SU-DHL-6 (cell line): ENCODE results near the gene KLHL22.

Experiments
- H2AFZ ChIP-seq: fragments of 200-600 bp; sonication (generic); 2 replicates; pipeline ENCODE4 v1.6.1; 2014; ENCODE audit warnings: low read depth, mild to moderate bottlenecking, moderate library complexity, mixed read lengths, antibody characterized with exemption, low read length; ENCODE audit not compliant: severe bottlenecking
- H3F3A ChIP-seq: fragments of 200-600 bp; shearing (Covaris generic); 2 replicates; pipeline ENCODE4 v1.6.0; 2016; ENCODE audit warnings: antibody characterized with exemption, mild to moderate bottlenecking; ENCODE audit not compliant: insufficient read depth
- H3K27ac ChIP-seq: fragments of 200-600 bp; sonication (generic); 2 replicates; pipeline ENCODE4 v1.5.1; 2016; ENCODE audit warnings: low read depth, mild to moderate bottlenecking, low read length, moderate library complexity, mixed read lengths
- H3K27me3 ChIP-seq: fragments of 200-600 bp; sonication (generic), shearing (Covaris generic); 2 replicates; pipeline ENCODE4 v1.6.0; 2014; ENCODE audit warnings: mild to moderate bottlenecking, low read length
- H3K36me3 ChIP-seq: fragments of 200-600 bp; sonication (generic); 2 replicates; pipeline ENCODE4 v1.6.1; 2014; ENCODE audit warnings: mild to moderate bottlenecking, low read length, mixed read lengths
- H3K4me2 ChIP-seq: fragments of 300-600, 200-600 bp; shearing (Covaris generic), sonication (generic); 2 replicates; pipeline ENCODE4 v1.6.0; 2014; ENCODE audit warnings: low read length, low read depth, mild to moderate bottlenecking; ENCODE audit not compliant: poor library complexity, severe bottlenecking
- H3K4me3 ChIP-seq: fragments of 200-600 bp; sonication (generic); 2 replicates; pipeline ENCODE4 v1.5.1; 2014; ENCODE audit warnings: antibody characterized with exemption, low read length, mild to moderate bottlenecking, mixed read lengths; ENCODE audit not compliant: insufficient read depth, poor library complexity, severe bottlenecking
- H3K79me2 ChIP-seq: fragments of 200-600 bp; sonication (generic); 2 replicates; pipeline ENCODE4 v1.6.1; 2014; ENCODE audit warnings: mild to moderate bottlenecking, low read length, moderate library complexity; ENCODE audit not compliant: insufficient read depth
- H3K9ac ChIP-seq: fragments of 200-600 bp; sonication (generic); 2 replicates; pipeline ENCODE4 v1.7.0; 2014; ENCODE audit warnings: mild to moderate bottlenecking, low read length
- H3K9me2 ChIP-seq: fragments of 200-600 bp; sonication (generic); replicated peaks from 2 replicates; pipeline ENCODE4 v1.6.1; 2014; ENCODE audit warnings: low read length; ENCODE audit not compliant: insufficient read depth
- H3K9me3 ChIP-seq: fragments of 200-600 bp; sonication (generic); 2 replicates; pipeline ENCODE4 v1.6.1; 2014; ENCODE audit warnings: low read length, mixed read lengths; ENCODE audit not compliant: insufficient read depth
- H4K20me1 ChIP-seq: fragments of 200-600 bp; sonication (generic); 2 replicates; pipeline ENCODE4 v1.6.1; 2014; ENCODE audit warnings: low read depth, mild to moderate bottlenecking, antibody characterized with exemption, low read length, moderate library complexity, mixed read lengths
- EZH2phosphoT487 ChIP-seq: fragments of 200-600 bp; sonication (generic), shearing (Covaris generic); conservative IDR thresholded peaks from 2 replicates; pipeline ENCODE4 v1.6.1; 2018; ENCODE audit warnings: mild to moderate bottlenecking, antibody characterized with exemption, low read length, moderate library complexity, mixed read lengths
- TF ChIP-seq, protein P1 (sequence below): fragments of 200-600 bp; sonication (generic); IDR thresholded peaks from one replicate; pipeline ENCODE4 v1.5.1; 2017; ENCODE audit warnings: antibody characterized with exemption, mild to moderate bottlenecking, low read length, moderate library complexity; ENCODE audit not compliant: insufficient read depth, poor library complexity, severe bottlenecking

KLHL22 gene

DNA sequence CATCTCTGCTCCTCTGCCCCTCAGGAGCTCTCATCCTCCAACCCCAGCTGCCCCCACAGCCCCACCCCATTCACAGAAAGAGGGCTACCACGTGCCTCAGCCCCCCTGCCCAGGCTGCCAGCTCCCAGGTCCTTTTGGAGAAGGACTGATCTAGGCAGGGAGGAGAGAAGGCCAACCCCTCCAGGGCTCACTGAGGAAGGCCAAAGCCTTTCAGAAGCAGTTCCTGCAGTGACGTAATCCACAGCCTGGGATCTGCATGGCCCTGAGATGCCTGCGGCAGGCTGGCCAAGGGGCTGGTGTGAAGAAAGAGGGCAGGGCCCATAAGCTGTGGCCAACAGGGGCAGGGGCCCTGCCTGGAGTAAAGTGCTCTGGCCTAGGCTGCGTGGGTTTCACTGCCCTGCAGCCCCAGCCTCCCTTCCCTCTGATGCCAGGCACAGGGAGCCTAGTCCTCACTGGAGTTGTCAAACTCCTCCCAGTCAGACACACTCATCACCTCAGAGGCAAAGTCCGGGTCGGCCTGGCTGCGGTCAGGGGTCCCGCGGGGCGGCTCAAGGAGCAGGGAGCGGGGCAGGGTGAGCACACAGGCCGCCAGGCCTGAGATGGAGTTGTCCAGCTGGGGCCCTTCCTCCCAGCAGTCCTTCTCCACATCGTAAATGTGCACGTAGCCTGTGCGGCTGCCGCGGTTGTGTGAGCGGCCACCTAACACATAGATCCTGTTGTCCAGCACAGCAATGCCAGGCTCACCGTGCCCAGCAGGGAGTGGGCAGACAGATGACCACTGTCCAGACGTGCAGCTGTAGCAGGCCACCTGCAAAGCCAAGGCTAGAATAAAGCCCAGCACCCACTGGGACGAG is 53.7 kb downstream of the KLHL22 start:
- Histone ChIP-seq H3K4me3 (no peak overlapping the region), H3K27me3 (no peaks in the 10 kb centered on the region), H3K9me2 (no peaks in the 10 kb centered on the region), H2AFZ (no peak overlapping the region), H3F3A (no peaks in the 10 kb centered on the region), H3K9me3 (no peaks in the 10 kb centered on the region), H3K4me2 (no peak overlapping the region), H4K20me1 (no peaks in the 10 kb centered on the region), H3K36me3 (no peaks in the 10 kb centered on the region), H3K79me2 (no peaks in the 10 kb centered on the region), H3K9ac (no peak overlapping the region), H3K27ac (no peak overlapping the region)
- no peak for TF ChIP-seq EZH2phosphoT487
- TF ChIP-seq, protein P1, sequence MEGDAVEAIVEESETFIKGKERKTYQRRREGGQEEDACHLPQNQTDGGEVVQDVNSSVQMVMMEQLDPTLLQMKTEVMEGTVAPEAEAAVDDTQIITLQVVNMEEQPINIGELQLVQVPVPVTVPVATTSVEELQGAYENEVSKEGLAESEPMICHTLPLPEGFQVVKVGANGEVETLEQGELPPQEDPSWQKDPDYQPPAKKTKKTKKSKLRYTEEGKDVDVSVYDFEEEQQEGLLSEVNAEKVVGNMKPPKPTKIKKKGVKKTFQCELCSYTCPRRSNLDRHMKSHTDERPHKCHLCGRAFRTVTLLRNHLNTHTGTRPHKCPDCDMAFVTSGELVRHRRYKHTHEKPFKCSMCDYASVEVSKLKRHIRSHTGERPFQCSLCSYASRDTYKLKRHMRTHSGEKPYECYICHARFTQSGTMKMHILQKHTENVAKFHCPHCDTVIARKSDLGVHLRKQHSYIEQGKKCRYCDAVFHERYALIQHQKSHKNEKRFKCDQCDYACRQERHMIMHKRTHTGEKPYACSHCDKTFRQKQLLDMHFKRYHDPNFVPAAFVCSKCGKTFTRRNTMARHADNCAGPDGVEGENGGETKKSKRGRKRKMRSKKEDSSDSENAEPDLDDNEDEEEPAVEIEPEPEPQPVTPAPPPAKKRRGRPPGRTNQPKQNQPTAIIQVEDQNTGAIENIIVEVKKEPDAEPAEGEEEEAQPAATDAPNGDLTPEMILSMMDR = no peak

DNA sequence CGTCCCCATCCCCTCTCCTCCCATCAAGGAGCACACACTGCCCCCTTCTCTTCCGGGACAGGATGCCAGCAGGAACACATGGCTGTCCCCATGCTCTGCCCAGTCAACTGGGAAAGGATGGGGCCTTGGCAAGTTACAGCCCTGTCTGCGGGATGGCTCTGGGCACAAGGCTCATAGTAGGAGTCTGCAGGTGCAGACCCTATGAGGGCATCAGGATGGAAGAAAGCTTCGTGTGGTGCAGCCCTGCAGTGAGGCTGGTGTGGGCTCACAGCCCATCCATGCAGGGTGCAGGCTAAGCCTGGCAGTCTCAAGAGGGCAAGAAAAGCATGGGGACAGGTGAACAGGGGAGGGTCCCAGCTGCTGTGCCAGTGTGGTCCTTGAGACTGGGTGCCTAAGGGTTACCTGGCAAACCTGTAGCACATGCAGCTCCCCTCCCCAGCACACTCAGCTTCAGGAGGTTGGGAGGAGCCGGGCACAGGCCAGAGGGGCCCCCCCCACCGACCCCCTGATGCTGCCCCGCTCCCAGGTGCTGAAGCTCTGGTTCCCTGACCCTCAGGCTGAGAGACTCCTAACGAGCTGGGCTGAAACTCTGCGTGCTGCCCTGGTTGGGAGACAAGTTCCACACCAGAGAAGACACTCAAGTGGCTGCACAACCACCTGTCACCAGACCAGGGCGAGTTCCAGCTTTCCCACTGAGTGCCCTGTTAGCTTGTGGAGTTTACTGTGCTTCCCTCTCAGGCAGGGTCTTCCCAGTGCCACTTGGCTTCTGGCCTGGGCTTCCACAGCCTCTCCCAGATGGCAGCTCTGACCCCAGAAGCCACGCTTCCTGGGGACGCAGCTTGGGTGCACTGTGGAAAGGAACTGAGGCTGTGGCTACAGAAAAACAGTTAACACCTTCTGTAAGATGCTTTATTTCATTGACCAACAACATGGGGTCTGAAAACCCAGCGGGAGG is 54.7 kb downstream of the KLHL22 start:
- no peaks in the 10 kb centered on the region for H3K27me3 ChIP-seq
- no peak overlapping the region for H2AFZ ChIP-seq
- no peaks in the 10 kb centered on the region for H3F3A ChIP-seq
- H3K79me2 ChIP-seq = no peaks in the 10 kb centered on the region
- no peak overlapping the region for H3K9ac ChIP-seq
- no peak overlapping the region for H3K4me2 ChIP-seq
- TF ChIP-seq EZH2phosphoT487 = no peak
- TF ChIP-seq, protein P1 = no peak
- no peaks in the 10 kb centered on the region for H3K9me3 ChIP-seq
- no peak overlapping the region for H3K4me3 ChIP-seq
- H4K20me1 ChIP-seq = no peaks in the 10 kb centered on the region
- no peaks in the 10 kb centered on the region for H3K36me3 ChIP-seq
- H3K27ac ChIP-seq = no peak overlapping the region
- no peaks in the 10 kb centered on the region for H3K9me2 ChIP-seq

DNA sequence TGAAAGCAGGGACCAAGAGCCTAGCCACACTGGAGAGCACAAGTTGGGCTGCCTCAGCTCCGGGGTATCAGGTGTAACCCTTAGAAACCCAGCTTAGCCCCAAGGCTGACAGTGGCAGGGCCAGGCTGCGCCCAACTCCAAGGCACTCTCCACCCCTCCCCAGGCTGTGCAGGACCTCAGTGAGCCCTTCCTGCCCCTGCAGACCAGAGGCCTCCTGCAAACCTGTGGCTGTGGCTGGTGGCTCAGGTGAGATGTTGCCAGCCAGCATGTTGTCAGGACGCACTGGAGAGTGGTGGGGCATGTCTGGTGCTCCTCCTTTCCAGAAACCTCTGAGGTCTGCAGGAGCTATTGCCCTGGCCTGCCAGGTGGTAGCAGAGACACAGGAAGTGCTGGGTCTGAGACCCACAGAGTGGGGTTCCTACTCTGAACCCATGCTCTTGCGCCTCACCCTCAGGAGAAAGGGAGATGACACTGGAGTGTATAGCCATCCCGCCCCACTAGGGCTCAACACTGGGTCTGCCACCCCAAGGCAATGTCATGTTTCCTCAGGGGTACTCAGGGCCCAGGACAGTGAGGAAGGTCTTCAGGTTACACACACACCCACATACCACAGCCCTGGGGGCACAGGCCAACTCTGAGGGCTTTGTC is 55.5 kb downstream of the KLHL22 start:
- H3K27ac ChIP-seq = no peak overlapping the region
- no peaks in the 10 kb centered on the region for H3K9me2 ChIP-seq
- no peaks in the 10 kb centered on the region for H4K20me1 ChIP-seq

More for the DNA sequence above, 55.5 kb downstream of the KLHL22 start:
- H3K4me3 ChIP-seq = no peak overlapping the region
- no peak overlapping the region for H2AFZ ChIP-seq
- no peaks in the 10 kb centered on the region for H3K36me3 ChIP-seq
- no peak overlapping the region for H3K4me2 ChIP-seq
- no peaks in the 10 kb centered on the region for H3F3A ChIP-seq
- no peaks in the 10 kb centered on the region for H3K79me2 ChIP-seq
- H3K9ac ChIP-seq = no peak overlapping the region
- H3K27me3 ChIP-seq = no peaks in the 10 kb centered on the region
- TF ChIP-seq, protein P1 = no peak
- TF ChIP-seq EZH2phosphoT487 = no peak
- H3K9me3 ChIP-seq = no peaks in the 10 kb centered on the region
